ENCODE data around the gene WDR82.
A peak's percentile ranks its signal among the peaks of the same experiment; 100 is the strongest.

The WDR82 gene

DNA sequence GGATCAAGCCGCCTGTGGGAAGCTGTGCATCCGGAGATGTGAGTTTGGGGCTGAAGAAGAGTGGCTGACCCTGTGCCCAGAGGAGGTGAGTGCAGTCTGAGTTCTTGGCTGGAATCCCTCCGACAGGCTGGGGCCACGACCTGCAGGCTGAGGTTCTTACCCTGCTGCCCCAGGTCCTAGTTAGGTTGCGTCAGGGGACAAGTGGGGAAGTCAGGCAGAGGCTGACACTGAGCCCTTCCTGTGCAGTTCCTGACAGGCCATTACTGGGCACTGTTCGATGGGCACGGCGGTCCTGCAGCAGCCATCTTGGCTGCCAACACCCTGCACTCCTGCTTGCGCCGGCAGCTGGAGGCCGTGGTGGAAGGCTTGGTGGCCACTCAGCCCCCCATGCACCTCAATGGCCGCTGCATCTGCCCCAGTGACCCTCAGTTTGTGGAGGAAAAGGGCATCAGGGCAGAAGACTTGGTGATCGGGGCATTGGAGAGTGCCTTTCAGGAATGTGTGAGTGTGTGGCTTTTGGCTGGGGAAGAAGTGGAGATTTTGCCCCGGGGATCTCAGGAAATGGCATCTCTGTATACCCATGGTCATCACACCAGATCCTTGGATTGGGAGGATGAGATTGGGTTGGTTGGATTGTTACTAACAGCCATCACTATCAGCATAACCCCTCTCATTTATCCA, 31.6 kb downstream of the WDR82 start:
- no peak for FAIRE-seq
- TF ChIP-seq, protein P1, sequence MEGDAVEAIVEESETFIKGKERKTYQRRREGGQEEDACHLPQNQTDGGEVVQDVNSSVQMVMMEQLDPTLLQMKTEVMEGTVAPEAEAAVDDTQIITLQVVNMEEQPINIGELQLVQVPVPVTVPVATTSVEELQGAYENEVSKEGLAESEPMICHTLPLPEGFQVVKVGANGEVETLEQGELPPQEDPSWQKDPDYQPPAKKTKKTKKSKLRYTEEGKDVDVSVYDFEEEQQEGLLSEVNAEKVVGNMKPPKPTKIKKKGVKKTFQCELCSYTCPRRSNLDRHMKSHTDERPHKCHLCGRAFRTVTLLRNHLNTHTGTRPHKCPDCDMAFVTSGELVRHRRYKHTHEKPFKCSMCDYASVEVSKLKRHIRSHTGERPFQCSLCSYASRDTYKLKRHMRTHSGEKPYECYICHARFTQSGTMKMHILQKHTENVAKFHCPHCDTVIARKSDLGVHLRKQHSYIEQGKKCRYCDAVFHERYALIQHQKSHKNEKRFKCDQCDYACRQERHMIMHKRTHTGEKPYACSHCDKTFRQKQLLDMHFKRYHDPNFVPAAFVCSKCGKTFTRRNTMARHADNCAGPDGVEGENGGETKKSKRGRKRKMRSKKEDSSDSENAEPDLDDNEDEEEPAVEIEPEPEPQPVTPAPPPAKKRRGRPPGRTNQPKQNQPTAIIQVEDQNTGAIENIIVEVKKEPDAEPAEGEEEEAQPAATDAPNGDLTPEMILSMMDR (IDR thresholded peaks at IDR 0.05; ENCODE audit: insufficient read depth, missing control alignments) = no peak
- DNase-seq (ENCODE audit: insufficient read length, low spot score) = no peak

DNA sequence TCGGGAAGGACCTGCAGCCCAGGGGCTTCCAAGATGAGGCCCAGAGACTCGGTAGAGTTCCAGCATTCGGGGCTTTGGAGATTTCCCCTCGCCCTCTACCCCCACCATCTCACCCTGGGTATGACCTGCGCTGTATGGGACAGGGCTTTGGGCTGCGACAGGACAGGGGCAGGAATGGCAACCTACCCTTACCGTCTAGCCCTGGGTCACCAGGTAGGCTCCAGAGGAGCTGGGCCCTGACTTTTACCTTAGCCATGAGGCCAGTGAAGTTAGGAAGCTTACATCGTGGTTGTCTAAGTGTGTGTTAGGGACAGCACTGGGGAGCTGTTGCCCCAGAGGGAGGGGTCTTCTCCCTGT, 32.2 kb downstream of the WDR82 start:
- TF ChIP-seq, protein P1 (IDR thresholded peaks at IDR 0.05; ENCODE audit: insufficient read depth, missing control alignments) = no peak
- FAIRE-seq (no peak), DNase-seq (ENCODE audit: insufficient read length, low spot score) (no peak)

DNA sequence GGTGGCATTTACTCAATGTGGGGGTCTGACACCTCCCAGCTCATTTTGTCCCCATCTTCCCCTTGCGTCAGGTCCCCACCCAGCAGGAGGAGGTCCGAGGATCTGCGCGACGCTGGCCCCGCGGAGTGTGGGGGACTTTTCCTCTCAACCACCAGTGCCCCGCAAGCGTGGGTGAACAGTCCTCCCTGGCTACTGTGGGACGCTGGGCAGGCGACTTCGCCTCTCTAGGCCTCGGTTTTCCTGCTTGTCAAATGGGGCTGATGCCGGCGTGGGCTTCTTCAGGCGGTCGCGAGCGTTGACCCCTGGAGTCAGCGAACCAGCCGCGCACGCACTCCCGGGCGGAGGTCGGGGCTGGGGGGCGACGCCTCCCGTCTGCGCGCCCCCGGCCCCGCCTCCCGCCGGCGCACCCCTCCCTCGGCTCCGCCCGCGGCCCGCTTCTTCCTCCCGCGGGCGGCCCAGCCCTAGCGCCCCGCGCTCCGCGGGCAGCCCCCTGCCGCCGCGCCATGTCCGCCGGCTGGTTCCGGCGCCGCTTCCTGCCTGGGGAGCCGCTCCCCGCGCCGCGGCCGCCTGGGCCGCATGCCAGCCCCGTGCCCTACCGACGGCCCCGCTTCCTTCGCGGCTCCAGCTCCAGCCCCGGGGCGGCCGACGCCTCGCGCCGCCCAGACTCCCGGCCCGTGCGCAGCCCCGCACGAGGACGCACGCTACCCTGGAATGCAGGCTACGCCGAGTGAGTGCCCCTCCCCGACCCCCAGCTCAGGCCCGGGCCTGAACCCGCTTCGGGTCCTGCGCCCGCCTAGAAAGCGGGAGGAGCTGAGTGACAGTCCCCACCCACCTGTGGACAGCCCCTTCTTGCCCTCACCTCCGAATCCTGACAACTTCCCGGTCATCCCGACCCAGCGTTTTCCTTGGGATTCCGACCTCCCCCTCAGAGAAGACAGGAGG, 32.9 kb downstream of the WDR82 start, which contains the start of gene PPM1M:
TSS of gene PPM1M (plus strand) at position 438 of the 942 bp plus-strand sequence. CDS start at position 504, 66 bp downstream.
- FAIRE-seq (no peak), DNase-seq (ENCODE audit: insufficient read length, low spot score) (peak; percentile 71)
- TF ChIP-seq, protein P1 (IDR thresholded peaks at IDR 0.05; ENCODE audit: insufficient read depth, missing control alignments) = no peak

DNA sequence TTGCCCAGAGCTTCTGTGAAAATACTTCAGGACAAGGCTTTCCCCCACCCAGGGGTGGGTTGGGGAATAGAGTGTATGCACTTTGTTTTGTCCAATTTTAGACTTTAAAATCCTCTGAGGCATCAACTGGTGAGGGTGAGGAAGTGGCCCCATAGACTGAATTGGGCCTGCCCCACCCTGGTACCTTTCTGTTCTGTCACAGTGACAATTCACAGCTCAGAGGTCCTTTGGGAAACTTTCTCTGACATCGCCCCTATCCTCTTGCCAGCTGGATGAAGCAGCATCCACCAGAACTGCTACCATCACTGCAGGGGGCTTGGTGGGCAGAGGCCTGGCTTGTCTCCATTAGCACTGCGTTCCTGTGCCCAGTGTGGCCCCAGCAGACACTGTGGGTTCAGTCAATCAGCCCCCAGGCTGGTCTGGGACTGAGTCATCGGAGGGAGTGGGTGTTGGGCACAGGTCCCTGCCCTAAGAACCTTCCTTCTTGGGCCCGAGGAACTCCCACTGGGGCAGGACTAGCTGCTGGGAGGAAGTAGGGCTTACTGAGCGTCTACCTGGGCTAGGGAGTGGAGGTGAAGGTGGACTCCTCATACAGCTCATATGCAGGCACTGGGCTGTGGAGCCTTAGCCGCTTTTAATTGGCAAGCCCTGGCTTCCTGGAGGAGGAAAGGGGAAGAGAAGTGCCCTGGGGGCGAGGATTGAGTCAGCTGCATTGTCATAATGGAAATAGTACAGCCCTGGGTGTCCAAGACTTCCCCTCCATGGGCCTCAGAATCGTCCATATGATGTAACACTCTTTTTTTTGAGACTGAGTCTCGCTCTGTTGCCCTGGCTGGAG, 34.4 kb downstream of the WDR82 start:
- no peak for FAIRE-seq
- DNase-seq (ENCODE audit: insufficient read length, low spot score) = no peak

DNA sequence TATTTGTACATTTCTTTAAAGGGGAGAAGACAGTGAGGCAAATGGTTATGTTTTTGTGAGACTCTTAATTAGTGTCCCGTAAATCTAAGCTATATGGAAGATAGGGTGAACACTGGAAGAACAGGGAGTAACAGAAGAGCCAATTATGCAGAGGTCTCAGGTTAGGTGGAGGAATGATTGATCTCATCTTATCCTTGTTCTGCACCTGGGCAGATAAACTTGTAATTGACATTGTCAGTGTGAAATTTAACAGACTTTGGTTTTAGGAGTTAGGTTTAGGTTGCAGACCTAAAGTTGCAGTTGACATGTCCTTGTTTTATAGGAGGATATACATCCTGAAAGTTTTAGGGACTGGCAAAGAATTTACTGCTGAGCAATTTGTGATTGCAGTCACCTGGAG, 36.4 kb downstream of the WDR82 start:
- TF ChIP-seq, protein P1 (IDR thresholded peaks at IDR 0.05; ENCODE audit: insufficient read depth, missing control alignments) = no peak
- DNase-seq (ENCODE audit: insufficient read length, low spot score) (no peak), FAIRE-seq (no peak)

More for the DNA sequence above, 34.4 kb downstream of the WDR82 start:
- TF ChIP-seq, protein P1 (IDR thresholded peaks at IDR 0.05; ENCODE audit: insufficient read depth, missing control alignments) = no peak

GRCh38 chr3:52240886-52241370, 37.5 kb downstream of the WDR82 start:
- TF ChIP-seq, protein P1 (IDR thresholded peaks at IDR 0.05; ENCODE audit: insufficient read depth, missing control alignments) = no peak
- FAIRE-seq (no peak), DNase-seq (ENCODE audit: insufficient read length, low spot score) (no peak)

All from D721Med (cell line).